Hematopoietic multipotent progenitor cell treated with erythropoietin and hydrocortisone succinate and interleukin-3 and kit ligand, for 15 days (in vitro differentiated cells): ENCODE measurements around the gene PRSS8.
"Not testable (repeated sequence)": the region's sequence is repeated elsewhere in the genome, so short reads cannot be mapped to it uniquely, and the experiment has no call there.

Source experiments
- DNase-seq: peaks from one replicate; pipeline ENCODE4 v3.0.0-alpha.2; 2015; ENCODE audit warnings: low spot score

Gene PRSS8

GRCh38 chr16:31135535-31136286, at the start of gene PRSS8:
PRSS8 (minus strand) TSS chr16:31135727; CDS start chr16:31135498, 229 bp downstream.
- DNase-seq = no peak

DNA sequence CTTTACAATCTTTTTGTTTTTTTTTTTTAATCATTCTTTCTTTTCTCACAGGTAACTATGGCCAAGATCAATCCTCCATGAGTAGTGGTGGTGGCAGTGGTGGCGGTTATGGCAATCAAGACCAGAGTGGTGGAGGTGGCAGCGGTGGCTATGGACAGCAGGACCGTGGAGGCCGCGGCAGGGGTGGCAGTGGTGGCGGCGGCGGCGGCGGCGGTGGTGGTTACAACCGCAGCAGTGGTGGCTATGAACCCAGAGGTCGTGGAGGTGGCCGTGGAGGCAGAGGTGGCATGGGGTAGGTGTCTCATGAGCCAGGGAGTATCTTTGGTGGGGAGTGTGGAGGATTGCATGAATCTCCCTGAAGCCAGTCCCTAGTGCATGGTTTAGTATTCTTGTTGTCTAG, 49.4 kb upstream of the PRSS8 start:
- DNase-seq = no peak

DNA sequence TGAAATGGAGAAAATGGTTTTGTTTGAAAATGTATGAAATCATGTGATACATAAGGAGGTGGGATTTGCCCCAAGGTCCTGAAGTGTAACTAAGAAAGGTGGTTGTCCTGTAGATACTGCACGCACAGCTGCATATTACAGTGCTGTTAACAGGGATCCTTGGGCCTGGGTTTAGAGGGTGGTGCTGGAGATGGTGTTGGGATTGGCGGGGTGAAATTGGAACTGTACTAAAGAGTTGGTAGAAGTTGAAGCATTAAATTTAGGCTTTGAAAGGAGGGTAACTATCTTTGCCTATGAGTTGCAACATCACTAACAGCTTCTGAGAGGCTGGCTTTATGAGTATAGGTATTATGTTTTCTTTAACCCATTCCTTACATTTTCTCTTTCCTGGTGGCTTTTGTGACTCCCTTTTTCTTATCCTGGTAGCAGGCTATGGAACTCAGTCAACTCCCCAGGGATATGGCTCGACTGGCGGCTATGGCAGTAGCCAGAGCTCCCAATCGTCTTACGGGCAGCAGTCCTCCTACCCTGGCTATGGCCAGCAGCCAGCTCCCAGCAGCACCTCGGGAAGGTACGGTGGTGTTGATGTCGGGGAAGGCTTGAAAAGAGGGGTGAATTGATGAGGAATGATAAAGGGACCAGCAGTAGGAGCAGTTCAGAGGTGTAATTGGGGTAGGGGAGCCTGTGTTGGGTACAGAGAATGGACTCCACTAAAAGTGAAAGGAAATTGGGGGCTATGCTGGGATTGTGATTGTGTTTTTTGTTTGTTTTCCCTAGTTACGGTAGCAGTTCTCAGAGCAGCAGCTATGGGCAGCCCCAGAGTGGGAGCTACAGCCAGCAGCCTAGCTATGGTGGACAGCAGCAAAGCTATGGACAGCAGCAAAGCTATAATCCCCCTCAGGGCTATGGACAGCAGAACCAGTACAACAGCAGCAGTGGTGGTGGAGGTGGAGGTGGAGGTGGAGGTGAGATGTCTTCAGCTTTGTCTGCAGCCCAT, 48.2 kb upstream of the PRSS8 start:
- DNase-seq = no peak

DNA sequence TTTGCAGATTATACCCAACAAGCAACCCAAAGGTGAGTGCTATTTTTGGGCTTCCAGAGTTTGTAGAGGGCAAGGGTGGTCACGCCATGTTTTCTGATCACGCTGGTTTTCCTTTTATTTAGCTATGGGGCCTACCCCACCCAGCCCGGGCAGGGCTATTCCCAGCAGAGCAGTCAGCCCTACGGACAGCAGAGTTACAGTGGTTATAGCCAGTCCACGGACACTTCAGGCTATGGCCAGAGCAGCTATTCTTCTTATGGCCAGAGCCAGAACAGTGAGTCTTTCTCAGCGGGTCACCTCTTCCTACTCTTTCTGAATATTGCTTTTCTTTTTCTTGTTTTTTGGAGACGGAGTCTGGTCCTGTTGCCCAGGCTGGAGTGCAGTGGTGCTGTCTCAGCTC, 46.9 kb upstream of the PRSS8 start:
- DNase-seq = no peak

DNA sequence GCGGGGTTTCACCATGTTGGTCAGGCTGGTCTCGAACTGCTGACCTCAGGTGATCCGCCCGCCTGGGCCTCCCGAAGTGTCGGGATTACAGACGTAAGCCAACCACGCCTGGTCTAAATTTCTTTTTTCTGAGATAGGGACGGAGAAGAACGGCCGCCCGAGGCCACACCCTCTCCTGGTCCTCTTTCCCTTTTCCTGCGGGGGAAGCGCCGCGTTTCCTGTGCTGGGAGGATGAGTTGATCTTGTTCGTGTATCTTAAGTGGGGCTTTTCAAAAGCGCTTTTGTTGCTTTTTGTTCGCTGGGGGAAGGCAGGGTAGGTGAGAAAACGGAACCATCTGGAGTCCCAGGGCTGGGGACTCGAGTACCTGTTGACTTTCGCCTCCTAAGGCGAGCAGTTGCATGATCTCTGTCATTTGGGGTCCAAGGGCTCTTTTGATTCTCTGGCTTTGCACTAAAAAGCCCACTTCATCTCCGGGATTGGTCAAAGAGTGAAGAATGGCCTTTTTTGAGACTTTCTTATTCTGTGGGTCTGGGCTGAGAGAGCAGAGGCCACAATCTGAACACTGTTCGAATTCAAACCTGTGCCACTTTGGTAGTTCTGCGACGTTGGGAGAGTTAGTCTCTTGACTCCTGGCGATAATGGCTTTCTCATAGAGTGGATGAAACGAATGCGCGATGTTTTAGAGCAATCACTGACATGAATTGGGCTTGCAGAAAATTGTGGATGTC, 45.7 kb upstream of the PRSS8 start:
- peak; percentile 34 for DNase-seq

GRCh38 chr16:31179747-31180459, 44.4 kb upstream of the PRSS8 start, which contains the start of gene FUS:
FUS (plus strand) TSS chr16:31180139; CDS start chr16:31180215, 76 bp downstream.
- peak; percentile 94 for DNase-seq

DNA sequence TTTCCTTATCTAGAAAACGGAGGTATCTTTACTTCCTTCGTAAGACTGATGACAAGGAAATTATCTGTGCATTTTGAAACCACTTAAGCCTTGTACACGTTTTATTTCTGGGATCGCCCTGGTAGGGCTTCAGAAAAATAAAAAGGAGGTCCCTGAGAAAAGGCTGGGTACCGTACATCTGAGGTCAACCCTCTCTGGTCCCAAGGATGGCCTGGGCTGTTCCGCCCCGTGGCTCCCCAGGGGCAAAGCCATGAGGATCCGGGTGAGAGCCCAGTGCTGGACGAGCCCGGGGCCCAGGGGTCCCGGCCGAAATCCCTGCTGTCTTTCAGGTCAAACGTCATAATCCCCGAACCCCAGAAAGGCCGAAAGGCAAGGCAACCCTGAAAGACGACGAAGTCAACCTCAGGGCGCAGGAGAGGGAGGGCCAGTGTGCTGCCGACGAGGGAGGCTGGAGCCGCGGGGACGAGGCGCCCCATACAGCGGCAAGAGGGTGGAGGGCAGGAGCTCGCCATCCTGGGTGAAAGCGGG, 43.8 kb upstream of the PRSS8 start:
- DNase-seq = no peak

DNA sequence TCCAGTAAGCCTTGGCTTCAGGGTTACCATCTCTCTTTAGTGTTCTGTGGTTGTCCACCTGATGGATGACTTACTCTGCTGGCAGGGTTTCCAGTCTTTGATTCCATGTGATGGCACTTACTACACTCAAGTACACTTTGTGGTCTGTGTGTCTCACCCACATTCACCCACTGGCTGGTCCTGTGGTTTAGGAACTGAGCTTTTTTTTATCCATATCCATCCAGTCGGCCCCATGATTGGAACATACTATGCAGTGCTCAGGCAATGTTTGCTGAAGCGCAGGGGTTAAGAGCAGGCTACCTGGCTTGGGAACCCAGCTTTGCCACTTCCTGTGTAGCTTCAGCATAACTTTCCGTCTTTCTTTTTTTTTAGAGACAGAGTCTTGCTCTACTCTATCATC, 41.6 kb upstream of the PRSS8 start:
- no peak for DNase-seq

- DNase-seq = not testable (repeated sequence)
Observed at GRCh38 chr16:31170048-31170447, 34.5 kb upstream of the PRSS8 start.

- no peak for DNase-seq
Observed at GRCh38 chr16:31168848-31169247, 33.3 kb upstream of the PRSS8 start.

GRCh38 chr16:31167315-31167714, 31.8 kb upstream of the PRSS8 start:
- no peak for DNase-seq

GRCh38 chr16:31157136-31157535, 21.6 kb upstream of the PRSS8 start:
- DNase-seq = no peak

DNA sequence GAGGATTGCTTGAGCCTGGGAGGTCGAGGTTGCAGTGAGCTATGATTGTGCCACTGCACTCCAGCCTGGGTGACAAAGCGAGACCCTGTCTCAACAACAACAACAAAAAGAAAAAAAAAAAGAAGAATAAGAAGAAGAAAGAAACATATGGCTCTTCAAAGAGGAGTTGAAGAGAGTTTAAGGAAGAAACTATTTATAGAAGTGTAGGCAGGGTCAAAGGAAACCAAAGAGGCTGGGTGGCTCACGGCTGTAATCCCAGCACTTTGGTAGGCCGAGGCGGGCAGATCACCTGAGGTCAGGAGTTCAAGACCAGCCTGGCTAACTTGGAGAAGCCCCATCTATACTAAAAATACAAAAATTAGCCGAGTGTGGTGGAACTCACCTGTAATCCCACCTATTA, 15.4 kb upstream of the PRSS8 start:
- DNase-seq = not testable (repeated sequence)

DNA sequence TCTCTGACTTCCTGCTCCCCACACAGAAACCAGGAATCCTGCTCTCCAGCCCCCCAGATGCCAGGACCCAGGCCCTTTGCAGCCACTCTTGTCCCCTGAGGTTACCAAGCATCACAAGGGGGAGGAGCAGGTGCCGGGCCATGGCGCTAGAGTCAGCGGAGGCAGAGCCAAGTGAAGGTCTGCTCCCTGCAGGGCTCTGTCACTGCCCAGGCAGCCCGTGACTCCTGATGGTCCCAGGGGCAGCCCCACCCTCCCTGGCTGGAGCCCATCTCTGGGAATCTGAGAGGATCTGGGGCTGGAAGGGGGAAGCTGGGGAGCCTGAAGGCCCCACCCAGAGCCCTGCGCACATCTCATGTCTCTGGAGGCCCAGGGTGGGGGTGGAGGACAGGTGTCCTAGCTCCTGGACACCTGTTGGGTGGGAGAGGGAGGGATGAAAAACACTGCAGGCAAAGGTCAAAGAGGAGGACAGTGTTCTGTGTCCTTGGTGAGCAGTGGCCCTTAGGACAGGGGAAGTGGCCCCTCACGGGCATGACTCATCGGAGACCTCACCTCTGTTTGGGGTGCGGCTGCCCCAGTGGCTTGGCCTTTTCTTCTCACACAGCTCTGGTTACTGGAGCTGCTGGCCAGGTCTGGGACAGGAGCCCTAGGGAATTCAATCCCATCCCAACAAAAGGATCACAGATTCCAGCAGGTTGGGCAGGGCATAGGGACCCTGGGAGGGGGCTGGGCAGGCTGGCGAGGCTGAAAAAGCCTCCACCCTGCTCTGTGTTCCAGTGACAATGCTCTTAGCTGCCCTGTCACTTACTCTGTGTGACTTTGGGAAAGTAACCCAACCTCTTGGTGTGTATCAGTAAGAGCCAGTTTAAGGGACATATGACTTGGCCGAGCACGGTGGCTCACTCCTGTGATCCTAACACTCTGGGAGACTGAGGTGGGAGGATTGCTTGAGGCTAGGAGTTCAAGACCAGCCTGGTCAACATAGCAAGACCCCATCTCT, 14.7 kb upstream of the PRSS8 start, which contains the start of gene PRSS36:
PRSS36 (minus strand) TSS at position 173 of the 997 bp plus-strand sequence; CDS start at position 142, 31 bp downstream.
- DNase-seq = no peak

DNA sequence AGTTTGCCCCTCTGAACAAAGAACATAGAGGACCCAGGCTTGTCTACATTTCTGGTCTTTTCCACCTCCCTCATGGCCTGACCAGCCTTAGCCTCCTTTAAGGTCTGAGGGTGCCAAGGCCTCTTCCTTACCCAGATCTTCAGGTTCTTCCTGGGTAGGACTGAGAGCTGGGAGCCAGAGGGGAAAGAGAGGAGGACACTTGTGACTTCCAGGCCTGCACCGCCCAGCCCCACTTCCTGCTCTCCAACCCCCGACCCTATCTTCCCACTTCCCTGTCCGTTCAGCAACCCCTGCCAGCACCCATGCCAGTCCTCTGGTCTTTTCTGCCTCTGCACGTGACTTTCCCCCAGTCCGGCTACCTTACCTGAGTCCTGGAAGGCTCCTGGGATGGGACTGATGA, 13.8 kb upstream of the PRSS8 start:
- DNase-seq = no peak

GRCh38 chr16:31148896-31149295, 13.4 kb upstream of the PRSS8 start:
- DNase-seq = no peak

GRCh38 chr16:31148281-31148728, 12.8 kb upstream of the PRSS8 start:
- no peak for DNase-seq

GRCh38 chr16:31147574-31147973, 12.0 kb upstream of the PRSS8 start:
- no peak for DNase-seq

- no peak for DNase-seq
Observed at GRCh38 chr16:31145398-31145990, 10.0 kb upstream of the PRSS8 start.
